B cell (primary cell): ENCODE measurements around the gene C4orf54. TPM values are rescaled to one million over a fixed set of nuclear protein-coding genes. Genes with fewer than 3 reads are reported as not detected.

Experiments used
- ATAC-seq: fragments of 200-7000 bp; cut with Tn5 transposase; one replicate; pipeline ENCODE4 v1.10.0; 2021; ENCODE audit warnings: low read depth, mild to moderate bottlenecking, moderate number of reproducible peaks, moderate library complexity
- CTCF ChIA-PET: fragments of 350-600 bp; sonication (Branson Sonifier 250); formaldehyde crosslinking; loops from one replicate; lab custom pipeline; 2021; ENCODE audit warnings: antibody characterized with exemption, inconsistent platforms; lab: Charles Lee
- POLR2A ChIA-PET: fragments of 350-600 bp; sonication (Branson Sonifier 250); formaldehyde crosslinking; loops from one replicate; lab custom pipeline; 2021; ENCODE audit warnings: antibody characterized with exemption; lab: Charles Lee
- DNase-seq: peaks from one replicate; pipeline ENCODE4 v3.0.0; 2013
- H2AFZ ChIP-seq: 2 replicates; pipeline ENCODE4 v1.6.1; 2012; ENCODE audit warnings: mild to moderate bottlenecking, low read depth, low read length; ENCODE audit not compliant: insufficient read depth, poor library complexity, severe bottlenecking
- H3K27ac ChIP-seq, 2 donors: 1 replicate in 1 of 2; 2 replicates in 1 of 2; pipeline ENCODE4 v1.5.1; 2012 to 2013; ENCODE audit warnings: low read length in 2 of 2, mild to moderate bottlenecking in 2 of 2, moderate library complexity in 1 of 2
- H3K27me3 ChIP-seq, 4 experiments: fragments of 200-600 bp in 1 of 4; sonication (generic) in 1 of 4; replicated peaks in 1 of 4; 1 replicate in 2 of 4; 2 replicates in 2 of 4; pipeline versions ENCODE4 v1.6.1 to v1.7.0; 2013 to 2016; ENCODE audit warnings: low read length in 3 of 4, mild to moderate bottlenecking in 2 of 4, mixed read lengths in 1 of 4, moderate library complexity in 1 of 4; ENCODE audit not compliant: insufficient read depth in 4 of 4, control insufficient read depth in 3 of 4; ENCODE audit errors: control extremely low read depth in 1 of 4
- H3K36me3 ChIP-seq, 2 experiments: replicated peaks in 1 of 2; 1 replicate in 1 of 2; 2 replicates in 1 of 2; pipeline versions ENCODE4 v1.6.1 to v1.7.1; 2013; ENCODE audit warnings: low read length in 1 of 2; ENCODE audit not compliant: insufficient read depth in 2 of 2, control insufficient read depth in 1 of 2; ENCODE audit errors: control extremely low read depth in 1 of 2, extremely low read depth in 1 of 2
- H3K4me1 ChIP-seq, 2 donors: fragments of 200-600 bp in 1 of 2; sonication (generic) in 1 of 2; 1 replicate in 1 of 2; 2 replicates in 1 of 2; pipeline versions ENCODE4 v1.5.1 to v1.6.1; 2013 to 2017; ENCODE audit warnings: low read length in 2 of 2; ENCODE audit not compliant: control insufficient read depth in 2 of 2, insufficient read depth in 2 of 2
- H3K4me2 ChIP-seq: replicated peaks from 2 replicates; pipeline ENCODE3; 2012; ENCODE audit warnings: mild to moderate bottlenecking, low read depth, low read length; ENCODE audit not compliant: poor library complexity, severe bottlenecking
- H3K4me3 ChIP-seq, 5 experiments: fragments of 200-600 bp in 1 of 5; sonication (generic) in 1 of 5; 1 replicate in 3 of 5; 2 replicates in 2 of 5; pipeline versions ENCODE4 v1.5.1 to v1.7.0; 2011 to 2016; ENCODE audit warnings: low read length in 4 of 5, mild to moderate bottlenecking in 4 of 5, low read depth in 2 of 5, control low read depth in 1 of 5, moderate library complexity in 1 of 5; ENCODE audit not compliant: insufficient read depth in 1 of 5; ENCODE audit errors: control extremely low read depth in 1 of 5, extremely low read depth in 1 of 5
- H3K79me2 ChIP-seq: fragments of 200-600 bp; sonication (generic); one replicate; pipeline ENCODE4 v1.6.0; 2016; ENCODE audit warnings: low read length; ENCODE audit not compliant: control insufficient read depth, insufficient read depth
- H3K9ac ChIP-seq: fragments of 200-600 bp; sonication (generic); 2 replicates; pipeline ENCODE4 v1.6.1; 2017; ENCODE audit warnings: mild to moderate bottlenecking, low read length, moderate library complexity
- H3K9me3 ChIP-seq, 3 donors: one replicate each; pipeline versions ENCODE4 v1.6.1 to v1.7.1; 2013; ENCODE audit warnings: low read length in 2 of 3; ENCODE audit not compliant: control insufficient read depth in 2 of 3, insufficient read depth in 1 of 3; ENCODE audit errors: control extremely low read depth in 1 of 3
- H4K20me1 ChIP-seq: 2 replicates; pipeline ENCODE4 v1.6.0; 2012; ENCODE audit warnings: mild to moderate bottlenecking, low read length; ENCODE audit not compliant: insufficient read depth, control insufficient read depth, poor library complexity, severe bottlenecking
- H3K27ac Mint-ChIP-seq: one replicate; pipeline ENCODE4 v1.8.0; 2021; ENCODE audit warnings: mixed read lengths
- H3K27me3 Mint-ChIP-seq: one replicate; pipeline ENCODE4 v1.8.0; 2021; ENCODE audit warnings: mixed read lengths
- H3K4me1 Mint-ChIP-seq: one replicate; pipeline ENCODE4 v1.8.0; 2021; ENCODE audit warnings: mixed read lengths
- H3K4me3 Mint-ChIP-seq: one replicate; pipeline ENCODE4 v1.8.0; 2021; ENCODE audit warnings: mixed read lengths
- H3K9me3 Mint-ChIP-seq: one replicate; pipeline ENCODE4 v1.8.0; 2022; ENCODE audit warnings: mixed read lengths; ENCODE audit not compliant: insufficient read depth
- EZH2 ChIP-seq: IDR thresholded peaks from 2 replicates; pipeline ENCODE4 v1.6.1; 2012; ENCODE audit warnings: borderline replicate concordance, low read depth, mild to moderate bottlenecking, moderate library complexity, low read length; ENCODE audit not compliant: insufficient read depth, poor library complexity, severe bottlenecking
- WGBS: methylation state at CpG from one replicate; pipeline ENCODE4 v1.1.5; 2013; ENCODE audit warnings: missing lambda C conversion rate; ENCODE audit not compliant: insufficient coverage; 5-methylcytosine and 5-hydroxymethylcytosine counted together
- intact Hi-C: fragments of 100-400 bp; cut with micrococcal nuclease; formaldehyde crosslinking; loops from one replicate; pipeline ENCODE4 v1.10.0; 2022
- polyA plus RNA-seq: library from polyadenylated mRNA; depleted of rRNA; stranded (reverse); fragments of >200 nt; gene quantifications from 2 replicates; pipeline ENCODE4 v1.2.3, GENCODE V29; 2012
- total RNA-seq, 2 donors: library from RNA; stranded (reverse); fragments of 120-200 nt in 1 of 2; gene quantifications; 1 replicate in 1 of 2; 2 replicates in 1 of 2; pipeline versions ENCODE4 v1.2.3 to v1.2.4, GENCODE V29; 2013 to 2022
- TF ChIP-seq, protein P1 (sequence below): fragments of 200-600 bp; IDR thresholded peaks from one replicate; pipeline ENCODE4 v1.8.0; 2022; ENCODE audit warnings: antibody characterized with exemption, mild to moderate bottlenecking

The C4orf54 gene
- total and polyA plus RNA-seq, 2 donors (not counting 1 experiment from before 2014, with no cell fraction given): not detected

DNA sequence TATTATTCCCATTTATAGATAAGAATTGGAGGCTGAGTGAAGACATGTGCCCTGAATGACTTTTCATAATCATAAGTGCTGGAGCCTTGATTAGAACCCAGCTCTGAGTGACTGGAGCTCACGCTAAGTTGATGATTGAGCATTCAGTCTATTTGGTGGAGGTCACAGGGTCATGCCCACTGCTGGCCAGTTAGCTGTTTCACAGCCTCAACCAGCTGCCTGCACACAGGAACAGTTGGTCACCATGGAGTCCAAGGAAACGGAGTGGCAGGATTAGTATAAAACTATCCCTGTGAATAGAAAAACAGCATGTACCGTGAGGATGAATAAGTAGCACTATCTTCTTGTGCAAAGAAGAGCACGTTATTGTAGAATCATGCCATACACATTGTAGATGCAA is 1.0 kb upstream of the C4orf54 start:
- Mint-ChIP-seq H3K27ac (no peak overlapping the region), H3K4me3 (no peak overlapping the region), H3K9me3 (no peaks in the 10 kb centered on the region), H3K27me3 (peaks cover 16% of the 10 kb centered on the region), H3K4me1 (no peaks in the 10 kb centered on the region)
- ChIA-PET CTCF (no interaction called here), POLR2A (no interaction called here)
- Histone ChIP-seq H3K27ac (no peak overlapping the region), H4K20me1 (no peaks in the 10 kb centered on the region), H3K4me2 (no peak overlapping the region), H2AFZ (no peak overlapping the region), H3K27me3 (no peaks in the 10 kb centered on the region), H3K4me1 (no peaks in the 10 kb centered on the region), H3K79me2 (no peaks in the 10 kb centered on the region), H3K9me3 (peaks cover 0 to 7% (median 0%) of the 10 kb centered on the region in 3 donors), H3K9ac (no peak overlapping the region), H3K4me3 (no peak overlapping the region), H3K36me3 (no peaks in the 10 kb centered on the region)
- DNase-seq: no peak
- WGBS: 82% methylated on average over 2 of the region's 4 CpGs
- TF ChIP-seq EZH2: no peak
- TF ChIP-seq, protein P1, sequence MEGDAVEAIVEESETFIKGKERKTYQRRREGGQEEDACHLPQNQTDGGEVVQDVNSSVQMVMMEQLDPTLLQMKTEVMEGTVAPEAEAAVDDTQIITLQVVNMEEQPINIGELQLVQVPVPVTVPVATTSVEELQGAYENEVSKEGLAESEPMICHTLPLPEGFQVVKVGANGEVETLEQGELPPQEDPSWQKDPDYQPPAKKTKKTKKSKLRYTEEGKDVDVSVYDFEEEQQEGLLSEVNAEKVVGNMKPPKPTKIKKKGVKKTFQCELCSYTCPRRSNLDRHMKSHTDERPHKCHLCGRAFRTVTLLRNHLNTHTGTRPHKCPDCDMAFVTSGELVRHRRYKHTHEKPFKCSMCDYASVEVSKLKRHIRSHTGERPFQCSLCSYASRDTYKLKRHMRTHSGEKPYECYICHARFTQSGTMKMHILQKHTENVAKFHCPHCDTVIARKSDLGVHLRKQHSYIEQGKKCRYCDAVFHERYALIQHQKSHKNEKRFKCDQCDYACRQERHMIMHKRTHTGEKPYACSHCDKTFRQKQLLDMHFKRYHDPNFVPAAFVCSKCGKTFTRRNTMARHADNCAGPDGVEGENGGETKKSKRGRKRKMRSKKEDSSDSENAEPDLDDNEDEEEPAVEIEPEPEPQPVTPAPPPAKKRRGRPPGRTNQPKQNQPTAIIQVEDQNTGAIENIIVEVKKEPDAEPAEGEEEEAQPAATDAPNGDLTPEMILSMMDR: no peak
- intact Hi-C loops: no loop called here
- no peak for ATAC-seq

DNA sequence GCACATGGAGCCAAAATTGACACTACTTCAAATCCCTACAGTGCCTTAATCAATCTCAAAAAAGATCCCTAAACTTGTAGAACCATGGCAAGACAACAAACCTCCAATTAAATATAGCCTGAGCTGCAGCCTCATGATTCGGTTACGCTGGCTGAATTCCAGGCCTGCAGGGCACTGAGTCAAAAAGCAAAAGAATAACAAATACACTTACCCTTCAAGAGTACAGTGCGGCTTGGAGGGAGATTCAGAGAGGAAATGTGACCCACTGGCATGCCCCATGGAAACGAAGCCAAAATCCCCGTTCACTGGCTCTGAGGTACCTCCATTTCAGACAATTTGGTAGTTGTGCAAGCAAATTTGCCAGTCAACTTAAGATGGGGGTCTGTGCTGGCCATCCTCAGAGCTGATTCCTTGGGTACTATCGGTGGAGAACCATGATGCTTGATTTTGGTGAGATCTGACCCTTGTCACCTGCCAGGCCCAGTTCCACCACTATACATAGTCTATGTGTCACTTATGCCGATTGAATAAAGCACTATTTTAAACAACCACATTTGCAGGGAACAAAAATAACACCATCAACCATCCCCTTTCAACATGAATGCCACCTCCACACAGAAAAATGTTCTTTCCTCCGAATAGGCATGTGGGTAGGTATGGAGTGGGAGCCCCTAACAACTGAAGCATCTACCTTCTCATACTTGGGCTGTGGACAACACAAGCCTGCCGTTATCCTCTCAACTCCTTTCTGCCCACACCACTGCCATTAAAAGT is 2.1 kb downstream of the C4orf54 start:
- H3K4me3 ChIP-seq: no peak overlapping the region
- Mint-ChIP-seq H3K27ac (no peak overlapping the region), H3K4me3 (no peak overlapping the region), H3K4me1 (no peaks in the 10 kb centered on the region), H3K9me3 (no peaks in the 10 kb centered on the region), H3K27me3 (peaks cover 7% of the 10 kb centered on the region)
- intact Hi-C loops: no loop called here
- no peak overlapping the region for H2AFZ ChIP-seq
- no peaks in the 10 kb centered on the region for H3K27me3 ChIP-seq
- WGBS: 97% methylated on average over 4 of the region's 9 CpGs
- no peak for TF ChIP-seq EZH2
- TF ChIP-seq, protein P1: no peak
- CTCF ChIA-PET: no interaction called here
- no peaks in the 10 kb centered on the region for H4K20me1 ChIP-seq
- H3K4me2 ChIP-seq: no peak overlapping the region
- no peaks in the 10 kb centered on the region for H3K36me3 ChIP-seq
- H3K9me3 ChIP-seq: peaks cover 0 to 19% (median 0%) of the 10 kb centered on the region in 3 donors
- no peak for ATAC-seq
- no peak overlapping the region for H3K9ac ChIP-seq
- no peak overlapping the region for H3K27ac ChIP-seq
- no peak for DNase-seq
- POLR2A ChIA-PET: no interaction called here
- no peaks in the 10 kb centered on the region for H3K79me2 ChIP-seq
- H3K4me1 ChIP-seq: no peaks in the 10 kb centered on the region
